Heart left ventricle (tissue), 16 donors: ENCODE measurements around the gene COL4A4. TPM values are rescaled to one million over a fixed set of nuclear protein-coding genes. Genes with fewer than 3 reads are reported as not detected.

Source experiments
- ATAC-seq, 4 donors: fragments of 200-7000 bp; cut with Tn5 transposase; one replicate each; pipeline ENCODE4 v1.9.1; 2020 to 2022; ENCODE audit warnings: moderate library complexity in 4 of 4, mild to moderate bottlenecking in 3 of 4, moderate number of reproducible peaks in 1 of 4
- DNase-seq, 5 donors: peaks; one replicate each; pipeline ENCODE4 v3.0.0-alpha.2; 2020
- H3K27ac ChIP-seq, 12 donors: fragments of 200-600 bp; sonication (generic) in 4 of 12; one replicate each; pipeline versions ENCODE4 v1.5.0 to v1.8.0; 2016 to 2022; ENCODE audit warnings: mild to moderate bottlenecking in 2 of 12
- H3K27me3 ChIP-seq, 9 donors: fragments of 200-600 bp; sonication (generic) in 2 of 9; one replicate each; pipeline versions ENCODE4 v1.5.1 to v1.8.0; 2016 to 2022; ENCODE audit warnings: mild to moderate bottlenecking in 3 of 9
- H3K36me3 ChIP-seq, 9 donors: fragments of 200-600 bp; sonication (generic) in 2 of 9; one replicate each; pipeline versions ENCODE4 v1.5.0 to v1.8.0; 2018 to 2022; ENCODE audit warnings: mild to moderate bottlenecking in 2 of 9
- H3K4me1 ChIP-seq, 12 donors: fragments of 200-600 bp; sonication (generic) in 4 of 12; one replicate each; pipeline versions ENCODE4 v1.5.0 to v1.8.0; 2016 to 2022; ENCODE audit warnings: mild to moderate bottlenecking in 3 of 12
- H3K4me3 ChIP-seq, 12 donors: fragments of 200-600 bp; sonication (generic) in 4 of 12; one replicate each; pipeline versions ENCODE4 v1.5.0 to v1.8.0; 2017 to 2022; ENCODE audit warnings: mild to moderate bottlenecking in 9 of 12, moderate library complexity in 4 of 12
- H3K9me3 ChIP-seq, 12 donors: fragments of 200-600 bp; sonication (generic) in 4 of 12; one replicate each; pipeline versions ENCODE4 v1.5.0 to v1.8.0; 2016 to 2022; ENCODE audit warnings: mild to moderate bottlenecking in 1 of 12
- CTCF ChIP-seq, 12 donors: fragments of 200-600 bp; sonication (generic) in 4 of 12; IDR thresholded peaks; one replicate each; pipeline versions ENCODE4 v1.5.0 to v1.8.0; 2018 to 2022; ENCODE audit warnings: antibody characterized with exemption in 12 of 12, mild to moderate bottlenecking in 5 of 12
- POLR2A ChIP-seq, 2 donors: fragments of 450-650 bp; IDR thresholded peaks; one replicate each; pipeline ENCODE4 v1.6.1; 2017; ENCODE audit warnings: antibody characterized with exemption in 2 of 2, mild to moderate bottlenecking in 2 of 2, moderate library complexity in 2 of 2
- WGBS, 4 donors: extraction: QIAGEN DNeasy Blood & Tissue Kit in 2 of 4; methylation state at CpG; one replicate each; pipeline versions ENCODE4 v1.1.5 to v1.1.7; 2013 to 2018; 5-methylcytosine and 5-hydroxymethylcytosine counted together
- intact Hi-C, 10 donors: fragments of 100-400 bp; cut with DNase I; formaldehyde crosslinking; loops; one replicate each; pipeline versions ENCODE4 v1.11.1 to v1.14.2; 2022
- polyA plus RNA-seq, 2 donors: library from polyadenylated mRNA; stranded (reverse); fragments of 200-250 nt; gene quantifications; one replicate each; pipeline ENCODE4 v1.2.3, GENCODE V29; 2013
- total RNA-seq, 9 donors: library from RNA; depleted of rRNA in 2 of 9; stranded (reverse); fragments of >200 nt in 2 of 9; fragmentation: NEBNext Ultra II Directional in 3 of 9; extraction: Animal tissue kit (Norgen Biotek cat#: 25700) in 3 of 9; gene quantifications; one replicate each; pipeline versions ENCODE4 v1.1.0 to v1.2.4, GENCODE V29; 2016 to 2023
- donor health status: ischemic (EF 13 %, LVEDD 7.1; RV severe dilation, severe dysfunction).
- donor health status: healthy with polysubstance abuse.
- donor health status: DM: no; HTN: yes; CAD: no.
- donor health status: DM: no; HTN: no; CAD: no.
- donor health status: ischemic (EF 25% LVEDD 6.9; RV normal size, moderate dysfunction).
- donor health status: ischemic (EF 25% LVEDD 5.7; RV mildly dilated, moderate dysfunction).
- donor health status: healthy.
- donor health status: DM: yes; HTN: yes; CAD: no.
- donor health status: ischemic (EF 35%, LVEDD 5.7; RV mildly dilated, moderate dysfunction).
- donor health status: nonischemic (EF 11% LVEDD 7.7; RV severe dilation, severe dysfunction).
- donor health status: DM: yes; HTN: yes; CAD: no.
- donor health status: PGD.
- donor health status: ischemic (EF 29% LVEDD 5.4; RV normal size, mild dysfunction).
- donor health status: nonischemic (EF 23%, LVEDD 6.1; RV moderate dilation, normal function).

Gene COL4A4
- total and polyA plus RNA-seq, 11 donors = 1.0 to 9.9 (median 3.4) TPM

- no peaks in the 10 kb centered on the region for H3K36me3 ChIP-seq
- WGBS, 4 donors = 61 to 72% (median 66%) methylated on average over 6 of the region's 6 CpGs
- H3K4me3 ChIP-seq = no peak overlapping the region
- H3K4me1 ChIP-seq = peaks cover 0 to 27% (median 5%) of the 10 kb centered on the region in 12 donors
- no peak for TF ChIP-seq CTCF (IDR thresholded peaks at IDR 0.05)
- no peak for TF ChIP-seq POLR2A (IDR thresholded peaks at IDR 0.05)
- intact Hi-C loops = no loop called here
- ATAC-seq = peak; percentile 64 to 80 (median 72)
- H3K9me3 ChIP-seq = peaks cover 0 to 8% (median 0%) of the 10 kb centered on the region in 12 donors
- H3K27me3 ChIP-seq = peaks cover 0 to 5% (median 0%) of the 10 kb centered on the region in 9 donors
- peak overlapping the region in 9 of 12 donors; percentile 27 to 82 (median 61) for H3K27ac ChIP-seq
- peak in 4 of 5 donors; percentile 48 to 74 (median 56) for DNase-seq
Observed at GRCh38 chr2:227154986-227155774, 8.8 kb downstream of the COL4A4 start.

GRCh38 chr2:227153758-227154486 lies 10.1 kb downstream of the COL4A4 start:
- Histone ChIP-seq H3K4me3 (peak overlapping the region in 1 of 12 donors; percentile 1), H3K9me3 (peaks cover 0 to 6% (median 0%) of the 10 kb centered on the region in 12 donors), H3K27me3 (peaks cover 0 to 5% (median 0%) of the 10 kb centered on the region in 9 donors), H3K27ac (peak overlapping the region in 10 of 12 donors; percentile 31 to 82 (median 62)), H3K4me1 (peaks cover 0 to 27% (median 5%) of the 10 kb centered on the region in 12 donors), H3K36me3 (no peaks in the 10 kb centered on the region)
- DNase-seq (peak in 4 of 5 donors; percentile 33 to 65 (median 52)), ATAC-seq (peak; percentile 57 to 88 (median 82))
- 58 to 68% (median 63%) methylated on average over 4 of the region's 4 CpGs for WGBS, 4 donors
- intact Hi-C loops = no loop called here
- no peak for TF ChIP-seq POLR2A (IDR thresholded peaks at IDR 0.05)
- no peak for TF ChIP-seq CTCF (IDR thresholded peaks at IDR 0.05)

DNA sequence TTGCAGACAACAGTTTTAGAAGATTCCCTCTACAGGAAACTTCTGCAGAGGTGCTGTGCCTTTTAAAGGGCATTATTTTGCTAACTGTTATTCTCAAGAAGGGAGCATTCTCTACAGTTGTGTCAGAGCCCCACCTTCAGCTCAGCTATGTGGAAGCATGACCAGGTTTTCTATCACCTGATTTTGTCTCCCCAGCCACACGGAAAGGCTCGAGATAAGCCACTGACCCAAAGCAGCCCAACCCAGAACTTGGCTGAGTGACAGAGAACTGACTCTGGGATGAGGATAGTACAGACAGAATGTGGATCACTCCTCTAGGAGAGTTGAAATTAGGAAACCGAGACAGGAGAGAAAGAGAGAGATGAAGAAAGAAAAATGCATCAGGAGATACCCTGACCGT lies 10.7 kb downstream of the COL4A4 start:
- Histone ChIP-seq H3K4me1 (peaks cover 0 to 27% (median 5%) of the 10 kb centered on the region in 12 donors), H3K27me3 (peaks cover 0 to 5% (median 0%) of the 10 kb centered on the region in 9 donors), H3K4me3 (peak overlapping the region in 1 of 12 donors; percentile 1), H3K9me3 (peaks cover 0 to 3% (median 0%) of the 10 kb centered on the region in 12 donors), H3K36me3 (no peaks in the 10 kb centered on the region), H3K27ac (peak overlapping the region in 10 of 12 donors; percentile 31 to 82 (median 62))
- DNase-seq = no peak
- 50 to 64% (median 59%) methylated on average over 4 of the region's 4 CpGs for WGBS, 4 donors
- TF ChIP-seq POLR2A (IDR thresholded peaks at IDR 0.05) = no peak
- no peak for TF ChIP-seq CTCF (IDR thresholded peaks at IDR 0.05)
- intact Hi-C loops = no loop called here
- peak; percentile 10 to 39 (median 27) for ATAC-seq
